GM21717 (cell line): ENCODE results near the gene LRRC18.

Source experiments
- ATAC-seq: cut with Tn5 transposase; IDR thresholded peaks from one replicate; pipeline ENCODE4 v1.9.1; 2021; ENCODE audit warnings: mild to moderate bottlenecking, moderate library complexity; ENCODE audit not compliant: unreplicated experiment

Gene LRRC18

GRCh38 chr10:48884179-48885045 lies 55.2 kb downstream of the LRRC18 start:
- no peak for ATAC-seq

GRCh38 chr10:48883701-48884100 lies 55.9 kb downstream of the LRRC18 start:
- ATAC-seq = no peak

GRCh38 chr10:48882881-48883280 lies 56.8 kb downstream of the LRRC18 start:
- no peak for ATAC-seq

GRCh38 chr10:48881937-48882336 lies 57.7 kb downstream of the LRRC18 start:
- ATAC-seq = no peak

- ATAC-seq = no peak
Measured at GRCh38 chr10:48880016-48880705, 59.5 kb downstream of the LRRC18 start.

GRCh38 chr10:48879451-48879850 lies 60.2 kb downstream of the LRRC18 start:
- ATAC-seq = no peak

- no peak for ATAC-seq
Measured at GRCh38 chr10:48878091-48878490, 61.5 kb downstream of the LRRC18 start.

GRCh38 chr10:48872234-48872633 lies 67.4 kb downstream of the LRRC18 start:
- no peak for ATAC-seq
